ENCODE measurements around the gene PDIA4.
A peak's percentile ranks its signal among the peaks of the same experiment; 100 is the strongest.

Gene PDIA4

GRCh38 chr7:148963583-148964482 lies 64.5 kb downstream of the PDIA4 start:
- FAIRE-seq = no peak

DNA sequence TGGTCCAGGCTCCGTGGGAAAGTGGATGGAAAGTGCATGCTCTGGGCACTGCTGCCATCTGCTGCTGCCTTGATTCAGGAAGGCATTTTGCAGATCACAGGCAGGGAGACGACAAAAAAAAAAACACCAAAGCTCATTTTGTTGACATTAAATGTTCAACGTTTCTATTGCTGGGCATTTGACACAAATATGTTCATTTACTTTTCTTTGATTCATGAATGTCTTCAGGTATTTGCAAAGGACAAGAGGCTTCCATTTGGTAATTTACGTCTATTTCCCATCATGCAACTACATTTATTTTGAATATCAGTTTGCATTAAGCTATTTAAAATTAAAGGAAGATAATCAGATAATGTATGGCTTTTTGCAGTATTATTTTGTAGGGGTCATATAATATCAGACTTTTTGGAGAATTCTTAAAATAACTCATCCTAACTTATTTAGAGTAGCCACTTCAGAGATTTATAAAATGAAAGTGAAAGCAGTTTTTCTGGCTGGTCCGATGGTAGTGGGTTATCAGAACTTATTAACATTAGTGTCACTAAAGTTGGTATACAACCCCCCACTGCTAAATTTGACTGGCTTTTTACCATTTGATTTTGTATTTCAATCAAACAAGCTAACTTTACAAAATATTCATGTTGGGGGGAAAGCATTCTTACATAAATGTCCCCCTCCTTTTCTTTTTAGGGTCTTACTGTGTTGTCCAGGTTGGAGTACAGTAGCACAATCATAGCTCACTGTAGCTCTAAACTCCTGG lies 65.3 kb downstream of the PDIA4 start:
- peak; percentile 67 for FAIRE-seq

DNA sequence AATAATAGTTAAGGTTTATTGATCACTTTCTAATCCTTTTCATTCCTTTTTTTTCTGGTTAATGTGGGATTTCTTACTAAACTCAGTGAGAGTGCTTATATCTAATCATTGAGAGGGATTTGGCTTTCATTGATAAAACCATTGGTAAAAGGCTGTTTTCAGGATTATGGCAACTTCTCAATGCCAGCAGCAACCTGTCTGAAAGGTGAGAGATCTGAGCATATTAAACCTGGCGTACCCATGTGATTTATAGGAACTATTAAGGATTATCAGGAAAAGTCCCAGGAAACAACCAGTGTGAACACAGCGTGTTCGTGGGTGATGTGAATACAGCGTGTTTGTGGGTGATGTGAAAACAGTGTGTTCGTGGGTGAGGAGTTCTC lies 65.9 kb downstream of the PDIA4 start:
- no peak for FAIRE-seq

DNA sequence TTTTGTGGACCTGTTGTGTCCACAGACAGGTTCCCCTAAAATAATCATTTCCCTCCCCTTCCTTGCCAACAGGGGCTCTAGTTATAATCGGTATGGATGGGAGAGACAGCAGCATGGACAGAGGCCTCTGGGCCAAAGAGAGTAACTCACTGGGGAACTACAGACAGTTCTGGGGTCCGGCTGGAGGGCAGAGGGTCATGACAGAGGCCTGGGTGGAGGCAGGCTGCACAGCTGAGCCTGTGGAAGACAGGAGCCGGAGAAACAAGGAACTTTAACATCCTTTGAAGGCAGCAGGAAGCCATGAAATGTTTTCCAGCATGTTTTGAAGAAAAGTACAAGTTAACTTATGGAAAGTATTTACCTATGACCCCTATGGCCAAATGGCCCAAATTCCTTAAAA lies 68.6 kb downstream of the PDIA4 start:
- FAIRE-seq = no peak

DNA sequence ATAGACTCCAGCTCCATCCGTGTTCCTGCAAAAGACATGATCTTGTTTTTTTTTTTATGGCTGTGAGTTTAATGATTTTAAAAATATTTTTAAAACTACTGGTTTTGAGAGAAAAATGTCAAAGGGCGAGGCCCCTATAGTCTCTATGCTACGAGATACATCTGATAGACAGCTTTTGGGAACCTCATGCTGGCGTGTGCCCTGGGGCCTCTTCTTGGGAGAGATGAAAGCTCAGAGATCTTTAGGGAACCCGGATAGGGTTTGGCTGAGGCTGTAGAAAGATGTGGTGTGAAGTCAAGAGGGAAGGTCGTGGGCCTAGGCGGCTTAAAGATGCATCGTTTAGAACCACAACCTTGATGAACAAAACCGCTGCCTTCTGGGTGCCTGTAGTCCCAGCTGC lies 70.2 kb downstream of the PDIA4 start:
- no peak for FAIRE-seq

DNA sequence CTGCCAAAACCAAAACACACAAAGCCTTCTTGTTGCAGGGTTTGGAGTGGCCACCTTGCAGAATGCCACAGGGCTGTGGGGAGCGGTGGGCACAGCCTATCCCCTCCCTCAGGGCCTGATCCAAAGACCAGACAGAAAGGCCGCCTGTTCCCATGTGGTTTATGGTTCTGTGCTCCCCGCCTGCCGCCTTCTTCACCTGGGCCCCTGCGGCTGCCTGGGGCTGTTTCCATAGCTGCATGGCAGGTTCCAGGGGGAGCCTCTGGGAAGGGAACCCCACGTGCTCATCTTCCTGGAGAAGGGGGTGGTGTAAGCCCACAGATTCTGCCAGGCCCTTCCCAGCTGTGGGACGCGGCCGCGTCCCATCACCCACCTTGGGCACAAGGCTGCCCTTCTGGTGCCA lies 73.5 kb downstream of the PDIA4 start:
- no peak for FAIRE-seq

DNA sequence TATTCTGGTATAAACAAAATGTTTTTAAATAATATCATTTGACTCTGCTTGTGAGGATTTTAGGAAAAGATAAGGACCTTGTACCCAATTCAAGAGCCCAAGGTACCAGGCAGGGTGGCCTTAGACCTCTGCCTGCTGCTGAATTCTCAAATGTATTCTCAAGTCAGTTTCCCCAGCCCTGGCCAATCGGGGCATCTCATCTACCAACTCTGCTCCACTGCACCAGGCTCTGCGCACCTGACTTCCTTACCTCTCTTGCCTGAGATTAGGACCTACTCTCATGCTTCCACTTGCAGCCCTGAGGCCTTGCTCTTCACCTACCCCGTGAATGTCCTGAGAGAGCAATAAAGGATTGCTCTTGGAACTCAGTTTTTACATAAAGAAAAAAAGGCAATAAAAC lies 74.6 kb downstream of the PDIA4 start:
- FAIRE-seq = no peak
